Measurements from ENCODE around the gene TTN.

GRCh38 chr2:178827111-178827510, 19.9 kb upstream of the TTN start:
- TF ChIP-seq CTCF (IDR thresholded peaks at IDR 0.05) (no peak), POLR2A (IDR thresholded peaks at IDR 0.05) (no peak)

Measured in testis (tissue), 2 donors.